Measurements from ENCODE around the gene DUSP14. TPM values are rescaled to one million over a fixed set of nuclear protein-coding genes. Genes with fewer than 3 reads are reported as not detected.

Gene DUSP14
- total and polyA plus RNA-seq, 2 of the 13 experiments (the other 11 are each of a cell fraction or from before 2014, with no cell fraction given): 33.5 to 39.8 TPM

GRCh38 chr17:37489197-37490001, at the start of gene DUSP14 (continued):
- TF ChIP-seq, protein P1, sequence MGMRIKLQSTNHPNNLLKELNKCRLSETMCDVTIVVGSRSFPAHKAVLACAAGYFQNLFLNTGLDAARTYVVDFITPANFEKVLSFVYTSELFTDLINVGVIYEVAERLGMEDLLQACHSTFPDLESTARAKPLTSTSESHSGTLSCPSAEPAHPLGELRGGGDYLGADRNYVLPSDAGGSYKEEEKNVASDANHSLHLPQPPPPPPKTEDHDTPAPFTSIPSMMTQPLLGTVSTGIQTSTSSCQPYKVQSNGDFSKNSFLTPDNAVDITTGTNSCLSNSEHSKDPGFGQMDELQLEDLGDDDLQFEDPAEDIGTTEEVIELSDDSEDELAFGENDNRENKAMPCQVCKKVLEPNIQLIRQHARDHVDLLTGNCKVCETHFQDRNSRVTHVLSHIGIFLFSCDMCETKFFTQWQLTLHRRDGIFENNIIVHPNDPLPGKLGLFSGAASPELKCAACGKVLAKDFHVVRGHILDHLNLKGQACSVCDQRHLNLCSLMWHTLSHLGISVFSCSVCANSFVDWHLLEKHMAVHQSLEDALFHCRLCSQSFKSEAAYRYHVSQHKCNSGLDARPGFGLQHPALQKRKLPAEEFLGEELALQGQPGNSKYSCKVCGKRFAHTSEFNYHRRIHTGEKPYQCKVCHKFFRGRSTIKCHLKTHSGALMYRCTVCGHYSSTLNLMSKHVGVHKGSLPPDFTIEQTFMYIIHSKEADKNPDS (CRISPR knock-in tag; IDR thresholded peaks at IDR 0.05): no peak
- TF ChIP-seq HMGXB4 (CRISPR knock-in tag; IDR thresholded peaks at IDR 0.05; ENCODE audit: borderline replicate concordance in 1 of 2, low read depth in 1 of 2) (peak in 1 of 2 experiments; percentile 50; a peak in 2 of 4 replicates), MLLT10 (CRISPR knock-in tag; IDR thresholded peaks at IDR 0.05) (no peak), ZNF724P (CRISPR knock-in tag; IDR thresholded peaks at IDR 0.05; ENCODE audit: borderline replicate concordance) (0 out of 2 replicates have a peak, but pooled peaks have one; percentile 25), SP4 (CRISPR knock-in tag; IDR thresholded peaks at IDR 0.05) (no peak), ZXDC (CRISPR knock-in tag; IDR thresholded peaks at IDR 0.05) (no peak), HNRNPLL (IDR thresholded peaks at IDR 0.05; ENCODE audit: low read depth, low read length, poor library complexity, severe bottlenecking) (peak; percentile 60), ELK4 (CRISPR knock-in tag; IDR thresholded peaks at IDR 0.05; ENCODE audit: borderline replicate concordance) (no peak), PAXIP1 (CRISPR knock-in tag; conservative IDR thresholded peaks at IDR 0.05) (no peak), ZNF367 (CRISPR knock-in tag; IDR thresholded peaks at IDR 0.05; ENCODE audit: borderline replicate concordance) (no peak), BORCS8-MEF2B (CRISPR knock-in tag; IDR thresholded peaks at IDR 0.05) (peak; percentile 49; the same call in 1 of the 2 replicates), MED1 (CRISPR knock-in tag; IDR thresholded peaks at IDR 0.05) (no peak), ZNF766 (CRISPR knock-in tag; IDR thresholded peaks at IDR 0.05; ENCODE audit: borderline replicate concordance) (no peak)
- TF ChIP-seq, protein P2, sequence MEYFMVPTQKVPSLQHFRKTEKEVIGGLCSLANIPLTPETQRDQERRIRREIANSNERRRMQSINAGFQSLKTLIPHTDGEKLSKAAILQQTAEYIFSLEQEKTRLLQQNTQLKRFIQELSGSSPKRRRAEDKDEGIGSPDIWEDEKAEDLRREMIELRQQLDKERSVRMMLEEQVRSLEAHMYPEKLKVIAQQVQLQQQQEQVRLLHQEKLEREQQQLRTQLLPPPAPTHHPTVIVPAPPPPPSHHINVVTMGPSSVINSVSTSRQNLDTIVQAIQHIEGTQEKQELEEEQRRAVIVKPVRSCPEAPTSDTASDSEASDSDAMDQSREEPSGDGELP (IDR thresholded peaks at IDR 0.05; ENCODE audit: borderline replicate concordance, low read depth): no peak

Measured in HepG2 (cell line).